Stimulated activated CD8-positive, alpha-beta memory T cell treated with anti-CD3 and anti-CD28 coated beads, Interleukin-15, amount 100 ng/mL, for 4 hours (primary cell): ENCODE results near the gene CFAP99.

Experiments used
- DNase-seq, 2 donors: peaks; one replicate each; pipeline ENCODE4 v3.0.0-alpha.2; 2020; ENCODE audit warnings: low read depth in 2 of 2

CFAP99 gene

DNA sequence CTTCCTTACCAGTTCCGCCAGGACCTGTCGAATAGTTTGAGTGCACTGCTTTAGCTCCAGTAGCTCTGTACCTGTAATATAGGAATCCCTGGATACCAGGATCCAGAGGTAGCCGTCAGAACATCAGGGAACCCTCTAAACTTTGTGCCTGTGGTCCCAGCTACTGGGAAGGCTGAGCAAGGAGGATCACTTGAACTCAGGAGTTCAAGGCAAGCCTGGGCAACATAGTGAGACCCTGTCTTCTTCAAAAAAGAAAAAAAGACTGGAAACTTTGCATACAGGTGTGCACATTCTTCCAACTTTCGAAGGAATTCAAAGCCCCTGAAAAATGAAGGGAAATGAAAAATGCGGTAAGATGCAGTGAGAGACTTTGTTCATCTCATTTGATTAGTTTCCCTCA is 85.1 kb downstream of the CFAP99 start:
- DNase-seq = no peak

DNA sequence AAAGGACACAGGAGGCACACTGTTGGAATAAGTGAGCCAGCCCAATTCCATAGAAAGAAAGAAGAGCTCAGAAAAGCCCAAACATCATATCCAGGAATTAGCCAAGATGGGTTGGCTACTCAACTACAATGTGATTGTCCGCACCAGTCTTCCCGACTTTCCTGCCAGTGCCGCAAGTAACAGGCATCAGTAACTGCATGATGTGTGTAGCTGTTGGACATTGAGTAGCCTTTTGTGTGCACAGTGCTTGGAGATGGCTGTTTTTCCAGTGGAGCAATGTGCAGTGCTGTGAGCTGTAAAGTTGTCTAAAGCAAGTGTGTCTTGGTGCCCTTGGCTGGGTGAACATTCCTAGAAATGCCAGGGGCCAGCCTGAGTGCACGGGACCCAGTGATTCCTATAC is 88.5 kb downstream of the CFAP99 start:
- DNase-seq = no peak

DNA sequence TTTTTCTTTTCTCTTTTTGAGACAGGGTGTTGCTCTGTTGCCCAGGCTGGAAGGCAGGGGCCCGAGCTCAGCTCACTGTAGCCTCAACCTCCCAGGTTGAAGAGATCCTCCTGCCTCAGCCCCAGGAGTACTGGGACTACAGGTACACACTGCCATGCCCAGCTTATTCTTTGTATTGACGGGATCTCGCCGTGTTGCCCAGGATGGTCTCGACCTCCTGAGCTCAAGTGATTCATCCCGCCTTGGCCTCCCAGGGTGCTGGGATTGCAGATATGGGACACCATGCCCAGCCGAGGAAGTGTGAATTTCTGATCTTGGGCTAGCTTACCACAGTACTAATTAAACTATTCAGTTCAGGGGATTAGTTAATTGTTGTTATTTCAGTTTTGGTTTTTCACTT is 89.1 kb downstream of the CFAP99 start:
- DNase-seq = no peak

DNA sequence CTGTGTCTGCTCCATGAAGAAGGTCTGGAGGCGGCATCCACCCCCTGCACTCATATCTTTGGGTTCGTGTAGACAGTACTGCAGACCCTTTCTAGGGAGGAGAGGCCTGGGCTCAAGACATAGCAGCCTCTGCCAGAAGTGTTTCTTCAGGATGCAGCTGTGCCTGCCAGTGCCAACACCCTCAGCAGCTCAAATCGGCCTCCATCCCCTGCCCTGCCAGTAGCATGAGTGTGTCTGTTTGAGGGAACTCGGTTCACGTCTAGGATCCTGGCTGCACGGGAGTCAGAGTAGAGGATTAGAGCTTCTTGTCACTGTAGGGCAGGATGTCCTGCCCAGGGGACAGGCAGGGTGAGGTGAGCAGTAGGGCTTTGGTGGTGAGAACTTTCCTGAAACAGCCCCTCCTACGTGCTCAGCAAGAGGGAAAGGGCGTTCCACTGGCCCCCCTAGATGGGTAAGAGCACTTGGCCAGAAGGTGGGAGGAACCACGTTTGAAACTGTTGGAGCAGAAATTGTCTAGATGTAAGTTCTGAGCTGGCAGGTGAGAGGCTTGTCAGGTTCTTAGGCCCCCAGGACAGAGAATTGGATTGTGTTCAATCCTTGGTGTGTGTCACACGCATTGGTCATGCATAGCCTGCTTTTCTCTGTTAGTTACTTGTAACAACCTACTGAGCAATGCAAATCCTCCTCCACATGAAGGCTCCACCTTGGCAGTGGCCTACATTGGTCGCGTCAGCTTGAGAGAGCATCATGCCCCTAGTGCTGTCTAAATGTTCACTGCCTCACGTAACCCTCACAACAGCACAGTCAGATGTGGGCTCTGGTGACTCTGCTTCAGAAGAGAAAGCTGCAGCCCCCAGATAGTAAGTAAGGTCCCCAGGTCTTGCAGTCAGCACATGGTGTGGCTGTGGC is 91.8 kb downstream of the CFAP99 start:
- DNase-seq = no peak

DNA sequence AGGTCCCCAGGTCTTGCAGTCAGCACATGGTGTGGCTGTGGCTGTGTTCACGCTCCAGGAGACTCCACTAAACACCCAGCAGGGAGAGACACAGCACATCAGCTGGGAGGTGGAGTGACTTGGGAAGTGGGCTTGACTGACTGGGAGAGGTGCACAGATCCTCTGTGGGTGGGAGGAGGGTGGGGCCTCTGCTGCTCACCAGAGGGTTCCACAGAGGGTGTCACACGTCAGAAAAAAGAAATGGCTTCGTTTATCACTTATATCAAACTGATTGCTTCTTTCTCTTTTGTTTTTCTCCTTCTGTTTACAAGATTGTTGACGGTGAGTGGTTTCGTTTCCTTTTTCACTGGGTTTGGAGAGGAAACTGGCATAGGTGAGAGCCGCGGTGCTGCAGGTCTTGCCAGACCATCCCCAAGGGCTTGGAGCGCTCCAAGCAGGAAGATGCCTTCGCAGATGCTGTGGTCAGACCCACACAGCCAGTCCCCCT is 92.9 kb downstream of the CFAP99 start:
- DNase-seq = no peak
